Measurements from ENCODE around the gene FGF1.
"Not testable (repeated sequence)": the region's sequence is repeated elsewhere in the genome, so short reads cannot be mapped to it uniquely, and the experiment has no call there.

FGF1 gene

GRCh38 chr5:142648108-142648507 is 37.8 kb downstream of the FGF1 start:
- H3K36me3 ChIP-seq (ENCODE audit: control insufficient read depth in 1 of 2, insufficient read depth in 2 of 2, low read length in 2 of 2); H3K27me3 ChIP-seq (ENCODE audit: control insufficient read depth in 1 of 2, insufficient read depth in 2 of 2, low read length in 2 of 2): not testable (repeated sequence)

GRCh38 chr5:142645456-142645855 is 40.4 kb downstream of the FGF1 start:
- Histone ChIP-seq H3K4me1 (ENCODE audit: control insufficient read depth in 1 of 2, insufficient read depth in 2 of 2, low read length in 2 of 2) (peaks cover 0 to 5% of the 10 kb centered on the region in 2 donors), H3K27me3 (ENCODE audit: control insufficient read depth in 1 of 2, insufficient read depth in 2 of 2, low read length in 2 of 2) (peaks cover 0 to 3% of the 10 kb centered on the region in 2 donors), H3K36me3 (ENCODE audit: control insufficient read depth in 1 of 2, insufficient read depth in 2 of 2, low read length in 2 of 2) (no peaks in the 10 kb centered on the region), H3K4me3 (ENCODE audit: low read depth in 1 of 2, low read length in 2 of 2) (no peak overlapping the region), H3K9me3 (ENCODE audit: control insufficient read depth in 1 of 2, low read length in 2 of 2) (no peaks in the 10 kb centered on the region), H3K9ac (ENCODE audit: low read depth in 1 of 2, low read length in 2 of 2) (no peak overlapping the region), H3K27ac (ENCODE audit: low read depth, low read length) (no peak overlapping the region)

More at GRCh38 chr5:142648108-142648507, 37.8 kb downstream of the FGF1 start:
- H3K9me3 ChIP-seq (ENCODE audit: control insufficient read depth in 1 of 2, low read length in 2 of 2); H3K9ac ChIP-seq (ENCODE audit: low read depth in 1 of 2, low read length in 2 of 2); H3K27ac ChIP-seq (ENCODE audit: low read depth, low read length); H3K4me3 ChIP-seq (ENCODE audit: low read depth in 1 of 2, low read length in 2 of 2); H3K4me1 ChIP-seq (ENCODE audit: control insufficient read depth in 1 of 2, insufficient read depth in 2 of 2, low read length in 2 of 2): not testable (repeated sequence)

- no peaks in the 10 kb centered on the region for H3K36me3 ChIP-seq (ENCODE audit: control insufficient read depth in 1 of 2, insufficient read depth in 2 of 2, low read length in 2 of 2)
- no peak overlapping the region for H3K9ac ChIP-seq (ENCODE audit: low read depth in 1 of 2, low read length in 2 of 2)
- peaks cover 0 to 5% of the 10 kb centered on the region in 2 donors for H3K4me1 ChIP-seq (ENCODE audit: control insufficient read depth in 1 of 2, insufficient read depth in 2 of 2, low read length in 2 of 2)
- H3K27ac ChIP-seq (ENCODE audit: low read depth, low read length): no peak overlapping the region
- H3K4me3 ChIP-seq (ENCODE audit: low read depth in 1 of 2, low read length in 2 of 2): no peak overlapping the region
- H3K9me3 ChIP-seq (ENCODE audit: control insufficient read depth in 1 of 2, low read length in 2 of 2): no peaks in the 10 kb centered on the region
- peaks cover 0 to 3% of the 10 kb centered on the region in 2 donors for H3K27me3 ChIP-seq (ENCODE audit: control insufficient read depth in 1 of 2, insufficient read depth in 2 of 2, low read length in 2 of 2)
Measured at GRCh38 chr5:142644640-142645361, 41.1 kb downstream of the FGF1 start.

GRCh38 chr5:142644127-142644526 is 41.8 kb downstream of the FGF1 start:
- H3K27ac ChIP-seq (ENCODE audit: low read depth, low read length): no peak overlapping the region

GRCh38 chr5:142643634-142644033 is 42.3 kb downstream of the FGF1 start:
- H3K27me3 ChIP-seq (ENCODE audit: control insufficient read depth in 1 of 2, insufficient read depth in 2 of 2, low read length in 2 of 2): peaks cover 0 to 3% of the 10 kb centered on the region in 2 donors
- no peaks in the 10 kb centered on the region for H3K36me3 ChIP-seq (ENCODE audit: control insufficient read depth in 1 of 2, insufficient read depth in 2 of 2, low read length in 2 of 2)
- H3K27ac ChIP-seq (ENCODE audit: low read depth, low read length): no peak overlapping the region
- no peak overlapping the region for H3K4me3 ChIP-seq (ENCODE audit: low read depth in 1 of 2, low read length in 2 of 2)
- no peak overlapping the region for H3K9ac ChIP-seq (ENCODE audit: low read depth in 1 of 2, low read length in 2 of 2)
- peaks cover 0 to 5% of the 10 kb centered on the region in 2 donors for H3K4me1 ChIP-seq (ENCODE audit: control insufficient read depth in 1 of 2, insufficient read depth in 2 of 2, low read length in 2 of 2)
- no peaks in the 10 kb centered on the region for H3K9me3 ChIP-seq (ENCODE audit: control insufficient read depth in 1 of 2, low read length in 2 of 2)

More at GRCh38 chr5:142644127-142644526, 41.8 kb downstream of the FGF1 start:
- peaks cover 0 to 3% of the 10 kb centered on the region in 2 donors for H3K27me3 ChIP-seq (ENCODE audit: control insufficient read depth in 1 of 2, insufficient read depth in 2 of 2, low read length in 2 of 2)
- H3K4me1 ChIP-seq (ENCODE audit: control insufficient read depth in 1 of 2, insufficient read depth in 2 of 2, low read length in 2 of 2): peaks cover 0 to 5% of the 10 kb centered on the region in 2 donors
- H3K9me3 ChIP-seq (ENCODE audit: control insufficient read depth in 1 of 2, low read length in 2 of 2): no peaks in the 10 kb centered on the region
- H3K9ac ChIP-seq (ENCODE audit: low read depth in 1 of 2, low read length in 2 of 2): no peak overlapping the region
- H3K36me3 ChIP-seq (ENCODE audit: control insufficient read depth in 1 of 2, insufficient read depth in 2 of 2, low read length in 2 of 2): no peaks in the 10 kb centered on the region
- no peak overlapping the region for H3K4me3 ChIP-seq (ENCODE audit: low read depth in 1 of 2, low read length in 2 of 2)

GRCh38 chr5:142642427-142642826 is 43.5 kb downstream of the FGF1 start:
- Histone ChIP-seq H3K27me3 (ENCODE audit: control insufficient read depth in 1 of 2, insufficient read depth in 2 of 2, low read length in 2 of 2) (peaks cover 0 to 3% of the 10 kb centered on the region in 2 donors), H3K4me1 (ENCODE audit: control insufficient read depth in 1 of 2, insufficient read depth in 2 of 2, low read length in 2 of 2) (peaks cover 0 to 5% of the 10 kb centered on the region in 2 donors), H3K27ac (ENCODE audit: low read depth, low read length) (no peak overlapping the region), H3K36me3 (ENCODE audit: control insufficient read depth in 1 of 2, insufficient read depth in 2 of 2, low read length in 2 of 2) (no peaks in the 10 kb centered on the region), H3K4me3 (ENCODE audit: low read depth in 1 of 2, low read length in 2 of 2) (no peak overlapping the region), H3K9me3 (ENCODE audit: control insufficient read depth in 1 of 2, low read length in 2 of 2) (no peaks in the 10 kb centered on the region), H3K9ac (ENCODE audit: low read depth in 1 of 2, low read length in 2 of 2) (no peak overlapping the region)

- H3K4me1 ChIP-seq (ENCODE audit: control insufficient read depth in 1 of 2, insufficient read depth in 2 of 2, low read length in 2 of 2): peaks cover 0 to 5% of the 10 kb centered on the region in 2 donors
- no peaks in the 10 kb centered on the region for H3K9me3 ChIP-seq (ENCODE audit: control insufficient read depth in 1 of 2, low read length in 2 of 2)
- H3K27ac ChIP-seq (ENCODE audit: low read depth, low read length): no peak overlapping the region
- H3K27me3 ChIP-seq (ENCODE audit: control insufficient read depth in 1 of 2, insufficient read depth in 2 of 2, low read length in 2 of 2): peaks cover 0 to 3% of the 10 kb centered on the region in 2 donors
- no peak overlapping the region for H3K4me3 ChIP-seq (ENCODE audit: low read depth in 1 of 2, low read length in 2 of 2)
- H3K36me3 ChIP-seq (ENCODE audit: control insufficient read depth in 1 of 2, insufficient read depth in 2 of 2, low read length in 2 of 2): no peaks in the 10 kb centered on the region
- no peak overlapping the region for H3K9ac ChIP-seq (ENCODE audit: low read depth in 1 of 2, low read length in 2 of 2)
Measured at GRCh38 chr5:142641711-142642110, 44.2 kb downstream of the FGF1 start.

GRCh38 chr5:142640316-142641005 is 45.4 kb downstream of the FGF1 start:
- H3K27ac ChIP-seq (ENCODE audit: low read depth, low read length): no peak overlapping the region
- peaks cover 0 to 3% of the 10 kb centered on the region in 2 donors for H3K4me1 ChIP-seq (ENCODE audit: control insufficient read depth in 1 of 2, insufficient read depth in 2 of 2, low read length in 2 of 2)
- H3K27me3 ChIP-seq (ENCODE audit: control insufficient read depth in 1 of 2, insufficient read depth in 2 of 2, low read length in 2 of 2): peaks cover 0 to 3% of the 10 kb centered on the region in 2 donors

GRCh38 chr5:142639455-142639854 is 46.4 kb downstream of the FGF1 start:
- H3K4me1 ChIP-seq (ENCODE audit: control insufficient read depth in 1 of 2, insufficient read depth in 2 of 2, low read length in 2 of 2): no peaks in the 10 kb centered on the region
- no peak overlapping the region for H3K9ac ChIP-seq (ENCODE audit: low read depth in 1 of 2, low read length in 2 of 2)
- no peaks in the 10 kb centered on the region for H3K9me3 ChIP-seq (ENCODE audit: control insufficient read depth in 1 of 2, low read length in 2 of 2)
- no peak overlapping the region for H3K4me3 ChIP-seq (ENCODE audit: low read depth in 1 of 2, low read length in 2 of 2)
- H3K36me3 ChIP-seq (ENCODE audit: control insufficient read depth in 1 of 2, insufficient read depth in 2 of 2, low read length in 2 of 2): no peaks in the 10 kb centered on the region
- H3K27ac ChIP-seq (ENCODE audit: low read depth, low read length): no peak overlapping the region
- H3K27me3 ChIP-seq (ENCODE audit: control insufficient read depth in 1 of 2, insufficient read depth in 2 of 2, low read length in 2 of 2): peaks cover 0 to 3% of the 10 kb centered on the region in 2 donors

More at GRCh38 chr5:142640316-142641005, 45.4 kb downstream of the FGF1 start:
- no peaks in the 10 kb centered on the region for H3K9me3 ChIP-seq (ENCODE audit: control insufficient read depth in 1 of 2, low read length in 2 of 2)
- H3K4me3 ChIP-seq (ENCODE audit: low read depth in 1 of 2, low read length in 2 of 2): no peak overlapping the region
- no peaks in the 10 kb centered on the region for H3K36me3 ChIP-seq (ENCODE audit: control insufficient read depth in 1 of 2, insufficient read depth in 2 of 2, low read length in 2 of 2)
- H3K9ac ChIP-seq (ENCODE audit: low read depth in 1 of 2, low read length in 2 of 2): no peak overlapping the region

- no peaks in the 10 kb centered on the region for H3K36me3 ChIP-seq (ENCODE audit: control insufficient read depth in 1 of 2, insufficient read depth in 2 of 2, low read length in 2 of 2)
- H3K9me3 ChIP-seq (ENCODE audit: control insufficient read depth in 1 of 2, low read length in 2 of 2): no peaks in the 10 kb centered on the region
- no peak overlapping the region for H3K27ac ChIP-seq (ENCODE audit: low read depth, low read length)
- H3K4me3 ChIP-seq (ENCODE audit: low read depth in 1 of 2, low read length in 2 of 2): no peak overlapping the region
- peaks cover 0 to 3% of the 10 kb centered on the region in 2 donors for H3K27me3 ChIP-seq (ENCODE audit: control insufficient read depth in 1 of 2, insufficient read depth in 2 of 2, low read length in 2 of 2)
- H3K4me1 ChIP-seq (ENCODE audit: control insufficient read depth in 1 of 2, insufficient read depth in 2 of 2, low read length in 2 of 2): no peaks in the 10 kb centered on the region
- H3K9ac ChIP-seq (ENCODE audit: low read depth in 1 of 2, low read length in 2 of 2): no peak overlapping the region
Measured at GRCh38 chr5:142637871-142638270, 48.0 kb downstream of the FGF1 start.
